ENCODE measurements around the gene NUDT13.

GRCh38 chr10:73169320-73169719, 59.1 kb downstream of the NUDT13 start:
- TF ChIP-seq, protein P1, sequence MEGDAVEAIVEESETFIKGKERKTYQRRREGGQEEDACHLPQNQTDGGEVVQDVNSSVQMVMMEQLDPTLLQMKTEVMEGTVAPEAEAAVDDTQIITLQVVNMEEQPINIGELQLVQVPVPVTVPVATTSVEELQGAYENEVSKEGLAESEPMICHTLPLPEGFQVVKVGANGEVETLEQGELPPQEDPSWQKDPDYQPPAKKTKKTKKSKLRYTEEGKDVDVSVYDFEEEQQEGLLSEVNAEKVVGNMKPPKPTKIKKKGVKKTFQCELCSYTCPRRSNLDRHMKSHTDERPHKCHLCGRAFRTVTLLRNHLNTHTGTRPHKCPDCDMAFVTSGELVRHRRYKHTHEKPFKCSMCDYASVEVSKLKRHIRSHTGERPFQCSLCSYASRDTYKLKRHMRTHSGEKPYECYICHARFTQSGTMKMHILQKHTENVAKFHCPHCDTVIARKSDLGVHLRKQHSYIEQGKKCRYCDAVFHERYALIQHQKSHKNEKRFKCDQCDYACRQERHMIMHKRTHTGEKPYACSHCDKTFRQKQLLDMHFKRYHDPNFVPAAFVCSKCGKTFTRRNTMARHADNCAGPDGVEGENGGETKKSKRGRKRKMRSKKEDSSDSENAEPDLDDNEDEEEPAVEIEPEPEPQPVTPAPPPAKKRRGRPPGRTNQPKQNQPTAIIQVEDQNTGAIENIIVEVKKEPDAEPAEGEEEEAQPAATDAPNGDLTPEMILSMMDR (IDR thresholded peaks at IDR 0.05; ENCODE audit: low read depth, low read length) = no peak
- no peak for TF ChIP-seq POLR2A (IDR thresholded peaks at IDR 0.05; ENCODE audit: extremely low read depth, insufficient read length)
- no peak for TF ChIP-seq MAX (IDR thresholded peaks at IDR 0.05; ENCODE audit: low read depth, low read length)

Data from NB4 (cell line).